ENCODE results near the gene SBF2.

The SBF2 gene

DNA sequence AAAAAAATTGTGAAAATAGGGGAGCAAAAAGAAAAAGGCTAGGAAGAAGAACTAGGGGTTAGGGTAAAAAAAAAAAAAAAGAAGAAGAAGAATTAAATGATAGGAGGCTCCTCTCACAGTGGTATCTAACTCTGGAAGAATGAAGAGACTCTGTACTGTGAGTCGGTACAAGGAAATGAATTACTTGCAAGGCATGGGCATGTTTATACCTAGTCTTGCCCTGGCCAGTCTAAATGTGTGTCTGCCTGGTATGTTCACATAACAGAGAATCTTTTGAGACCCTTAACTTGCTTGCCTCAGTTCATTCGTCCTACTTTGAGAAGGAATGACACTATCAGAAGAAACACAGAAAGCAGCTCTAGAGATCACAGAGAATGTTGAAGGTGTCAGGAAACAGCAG, 470.6 kb downstream of the SBF2 start:
- H3K27ac ChIP-seq = no peak overlapping the region
- POLR2A ChIA-PET (ENCODE audit: low non-redundant PET) = no interaction called here
- CTCF ChIA-PET = interaction anchor here (0.6 kb wide), 1 partner anchor 1886 kb away, joined by 3 read pairs; no protein-coding TSS in a partner anchor
- no peak for DNase-seq (ENCODE audit: low spot score)
- TF ChIP-seq, protein P1, sequence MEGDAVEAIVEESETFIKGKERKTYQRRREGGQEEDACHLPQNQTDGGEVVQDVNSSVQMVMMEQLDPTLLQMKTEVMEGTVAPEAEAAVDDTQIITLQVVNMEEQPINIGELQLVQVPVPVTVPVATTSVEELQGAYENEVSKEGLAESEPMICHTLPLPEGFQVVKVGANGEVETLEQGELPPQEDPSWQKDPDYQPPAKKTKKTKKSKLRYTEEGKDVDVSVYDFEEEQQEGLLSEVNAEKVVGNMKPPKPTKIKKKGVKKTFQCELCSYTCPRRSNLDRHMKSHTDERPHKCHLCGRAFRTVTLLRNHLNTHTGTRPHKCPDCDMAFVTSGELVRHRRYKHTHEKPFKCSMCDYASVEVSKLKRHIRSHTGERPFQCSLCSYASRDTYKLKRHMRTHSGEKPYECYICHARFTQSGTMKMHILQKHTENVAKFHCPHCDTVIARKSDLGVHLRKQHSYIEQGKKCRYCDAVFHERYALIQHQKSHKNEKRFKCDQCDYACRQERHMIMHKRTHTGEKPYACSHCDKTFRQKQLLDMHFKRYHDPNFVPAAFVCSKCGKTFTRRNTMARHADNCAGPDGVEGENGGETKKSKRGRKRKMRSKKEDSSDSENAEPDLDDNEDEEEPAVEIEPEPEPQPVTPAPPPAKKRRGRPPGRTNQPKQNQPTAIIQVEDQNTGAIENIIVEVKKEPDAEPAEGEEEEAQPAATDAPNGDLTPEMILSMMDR (conservative IDR thresholded peaks at IDR 0.05; ENCODE audit: low read depth) = no peak

DNA sequence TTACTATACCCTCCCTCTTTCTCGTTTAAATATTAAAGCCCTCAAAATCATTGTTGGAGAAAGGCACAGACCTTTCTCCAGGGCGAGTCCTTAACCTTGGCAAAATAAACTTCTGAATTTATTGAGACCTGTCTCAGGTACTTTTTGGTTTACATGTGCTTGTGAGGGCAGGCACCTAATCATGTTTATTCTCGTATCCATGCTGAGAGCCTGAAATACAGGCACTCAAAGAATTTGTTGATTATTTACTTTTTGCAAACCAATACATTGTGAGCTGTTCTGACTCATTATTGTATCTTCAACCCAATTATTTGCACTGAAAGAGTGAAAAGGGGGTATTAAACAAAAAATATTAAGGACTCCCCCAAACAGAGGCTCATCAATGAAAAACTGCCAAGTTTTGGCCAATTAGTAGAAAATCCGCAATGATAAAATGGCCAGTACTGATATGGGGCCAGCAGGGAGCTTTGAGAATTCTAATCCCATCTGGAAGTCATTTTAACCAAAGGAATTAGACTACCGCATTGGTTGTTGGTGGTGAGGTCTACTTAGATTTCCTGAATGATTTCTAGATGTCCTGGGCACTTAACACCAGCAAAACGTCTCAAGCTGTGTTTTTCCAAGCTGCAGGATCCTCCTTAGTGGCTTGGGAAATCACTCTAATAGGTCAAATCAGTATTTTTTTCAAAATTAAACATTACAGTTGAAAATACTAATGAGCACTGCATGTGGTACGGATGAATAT, 472.8 kb downstream of the SBF2 start:
- TF ChIP-seq, protein P1 (conservative IDR thresholded peaks at IDR 0.05; ENCODE audit: low read depth) = no peak
- no peak overlapping the region for H3K27ac ChIP-seq
- no peak for DNase-seq (ENCODE audit: low spot score)
- POLR2A ChIA-PET (ENCODE audit: low non-redundant PET) = no interaction called here
- CTCF ChIA-PET = interaction anchor here (0.6 kb wide), 1 partner anchor 117 kb away, joined by 4 read pairs; no protein-coding TSS in a partner anchor

DNA sequence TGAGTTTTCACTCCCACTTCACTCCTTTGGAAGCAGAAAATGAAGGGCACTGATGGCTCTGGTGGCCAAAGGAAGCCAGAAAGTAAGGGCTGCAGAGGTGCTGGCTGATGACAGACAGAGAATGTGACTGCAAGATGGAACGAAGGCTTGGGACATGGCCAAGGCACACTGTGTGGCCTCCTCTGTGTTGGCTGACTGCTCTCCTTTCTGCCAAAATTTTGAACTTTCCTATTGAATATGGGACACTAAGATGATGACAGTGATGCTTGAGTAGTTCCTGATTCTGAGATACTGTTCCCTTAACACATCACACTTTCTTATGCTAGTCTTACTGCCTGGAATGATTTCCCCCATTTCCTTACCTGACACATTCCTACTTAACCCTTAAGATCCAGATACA, 473.8 kb downstream of the SBF2 start:
- no peak for DNase-seq (ENCODE audit: low spot score)
- POLR2A ChIA-PET (ENCODE audit: low non-redundant PET) = no interaction called here
- CTCF ChIA-PET = no interaction called here
- no peak overlapping the region for H3K27ac ChIP-seq
- TF ChIP-seq, protein P1 (conservative IDR thresholded peaks at IDR 0.05; ENCODE audit: low read depth) = no peak

DNA sequence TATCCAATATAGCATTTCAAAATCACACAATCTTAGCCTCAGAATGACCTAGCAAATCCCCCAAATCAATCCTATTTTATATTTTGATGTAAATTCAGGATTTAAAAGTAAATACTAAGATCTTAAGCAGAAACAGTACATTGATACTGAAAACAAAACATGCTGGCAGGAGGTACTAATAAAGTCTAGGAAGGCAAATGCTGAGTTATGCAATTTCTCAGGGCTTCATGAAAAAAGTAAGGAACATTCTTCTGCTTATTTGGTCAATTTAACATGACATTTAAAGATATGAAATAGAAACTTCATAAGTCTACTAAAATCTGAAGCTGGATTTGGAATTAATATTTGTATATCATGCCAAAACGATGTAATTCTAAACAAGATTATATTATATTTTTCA, 476.8 kb downstream of the SBF2 start:
- TF ChIP-seq, protein P1 (conservative IDR thresholded peaks at IDR 0.05; ENCODE audit: low read depth) = no peak
- ChIA-PET CTCF (interaction anchor here (0.8 kb wide), 1 partner anchor 155 kb away, joined by 3 read pairs; no protein-coding TSS in a partner anchor), POLR2A (ENCODE audit: low non-redundant PET) (no interaction called here)
- no peak overlapping the region for H3K27ac ChIP-seq
- no peak for DNase-seq (ENCODE audit: low spot score)

DNA sequence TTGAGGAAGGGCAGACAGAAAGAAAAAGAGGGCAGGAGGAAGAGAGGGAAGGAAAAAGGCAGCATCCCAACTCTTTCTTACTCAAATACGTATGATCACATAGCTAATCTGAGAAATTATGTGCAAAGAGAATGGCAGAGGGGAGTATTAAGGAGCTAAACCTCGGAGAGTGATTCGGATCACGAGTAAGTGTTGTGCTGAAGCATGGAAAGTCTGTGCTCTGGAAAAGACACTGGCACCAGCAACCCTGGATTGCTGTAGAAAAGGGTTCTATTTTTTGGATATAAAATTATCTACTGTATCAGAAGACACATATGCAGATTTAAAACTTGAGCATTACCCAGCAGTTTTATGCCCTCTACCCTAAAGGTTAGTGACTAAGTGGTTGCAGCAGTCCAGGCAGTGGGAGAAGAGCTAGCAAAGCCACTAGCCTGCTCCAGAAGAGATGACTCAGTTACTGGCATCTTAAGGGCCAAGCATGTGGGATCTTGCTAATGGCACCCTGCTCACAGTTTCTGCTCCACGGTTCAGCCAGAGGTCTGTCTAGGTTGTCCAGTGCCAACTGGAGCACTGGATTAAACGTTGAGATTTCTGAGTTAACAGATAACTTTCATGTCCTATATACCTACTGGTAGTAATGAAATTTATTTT, 478.4 kb downstream of the SBF2 start:
- CTCF ChIA-PET = interaction anchor here (0.6 to 1.2 kb wide), 5 partner anchors 11 to 366 kb away, joined by 3 to 8 read pairs (median 5); no protein-coding TSS in a partner anchor
- POLR2A ChIA-PET (ENCODE audit: low non-redundant PET) = interaction anchor here (0.9 kb wide), 1 partner anchor 13 kb away, joined by 5 read pairs; no protein-coding TSS in a partner anchor
- DNase-seq (ENCODE audit: low spot score) = peak; percentile 75
- TF ChIP-seq, protein P1 (conservative IDR thresholded peaks at IDR 0.05; ENCODE audit: low read depth) = no peak
- peak overlapping the region; percentile 61 for H3K27ac ChIP-seq

DNA sequence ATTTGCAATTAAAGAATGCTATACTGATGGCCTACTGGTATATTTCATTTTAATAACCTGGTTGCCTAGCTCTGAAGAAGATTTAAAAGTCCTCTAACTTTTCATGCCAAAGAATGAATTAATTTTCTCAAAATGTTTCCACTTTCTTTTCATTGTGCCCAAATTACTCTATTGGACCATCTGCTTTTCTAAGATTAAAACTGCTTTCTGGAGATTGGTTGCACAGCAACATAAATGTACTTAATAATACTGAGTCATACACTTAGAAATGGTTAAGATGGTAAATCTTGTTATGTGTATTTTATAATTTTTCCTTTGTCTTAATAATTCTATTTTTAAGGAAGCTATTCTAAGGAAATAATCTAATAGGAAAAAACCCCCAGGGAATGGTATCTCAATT, 479.9 kb downstream of the SBF2 start:
- POLR2A ChIA-PET (ENCODE audit: low non-redundant PET) = no interaction called here
- no peak overlapping the region for H3K27ac ChIP-seq
- CTCF ChIA-PET = no interaction called here
- TF ChIP-seq, protein P1 (conservative IDR thresholded peaks at IDR 0.05; ENCODE audit: low read depth) = no peak
- DNase-seq (ENCODE audit: low spot score) = no peak
